ENCODE data around the gene CD7.
"Not testable (repeated sequence)": the region's sequence is repeated elsewhere in the genome, so short reads cannot be mapped to it uniquely, and the experiment has no call there.

Gene CD7

GRCh38 chr17:82317394-82318168, at the start of gene CD7:
Gene CD7 (minus strand): TSS chr17:82317608. CDS start chr17:82317495, 113 bp downstream.
- no peaks in the 10 kb centered on the region for H3K9me3 ChIP-seq (ENCODE audit: control insufficient read depth, low read depth, low read length)
- H3K4me1 ChIP-seq (ENCODE audit: control insufficient read depth, low read depth, low read length): no peaks in the 10 kb centered on the region
- no peaks in the 10 kb centered on the region for H3K27me3 ChIP-seq (ENCODE audit: control insufficient read depth, insufficient read depth, low read length)
- H3K36me3 ChIP-seq (ENCODE audit: control insufficient read depth, low read depth, low read length): no peaks in the 10 kb centered on the region
- H3K9ac ChIP-seq (ENCODE audit: low read length): no peak within 1 kb of the TSS
- no peak within 1 kb of the TSS for H3K27ac ChIP-seq (ENCODE audit: low read length)
- H3K4me3 ChIP-seq (ENCODE audit: low read length): no peak within 1 kb of the TSS

GRCh38 chr17:82366749-82367148, 49.3 kb upstream of the CD7 start:
- Histone ChIP-seq H3K36me3 (ENCODE audit: control insufficient read depth, low read depth, low read length) (no peaks in the 10 kb centered on the region), H3K9ac (ENCODE audit: low read length) (no peak overlapping the region), H3K9me3 (ENCODE audit: control insufficient read depth, low read depth, low read length) (no peaks in the 10 kb centered on the region), H3K27me3 (ENCODE audit: control insufficient read depth, insufficient read depth, low read length) (peaks cover 26% of the 10 kb centered on the region), H3K27ac (ENCODE audit: low read length) (no peak overlapping the region), H3K4me1 (ENCODE audit: control insufficient read depth, low read depth, low read length) (no peaks in the 10 kb centered on the region), H3K4me3 (ENCODE audit: low read length) (no peak overlapping the region)

- Histone ChIP-seq H3K4me3 (ENCODE audit: low read length) (no peak overlapping the region), H3K27me3 (ENCODE audit: control insufficient read depth, insufficient read depth, low read length) (peaks cover 16% of the 10 kb centered on the region), H3K9me3 (ENCODE audit: control insufficient read depth, low read depth, low read length) (no peaks in the 10 kb centered on the region), H3K9ac (ENCODE audit: low read length) (no peak overlapping the region), H3K27ac (ENCODE audit: low read length) (no peak overlapping the region), H3K36me3 (ENCODE audit: control insufficient read depth, low read depth, low read length) (no peaks in the 10 kb centered on the region), H3K4me1 (ENCODE audit: control insufficient read depth, low read depth, low read length) (no peaks in the 10 kb centered on the region)
Measured at GRCh38 chr17:82365606-82366295, 48.3 kb upstream of the CD7 start.

GRCh38 chr17:82361885-82362633, 44.7 kb upstream of the CD7 start:
- Histone ChIP-seq H3K4me1 (ENCODE audit: control insufficient read depth, low read depth, low read length) (no peaks in the 10 kb centered on the region), H3K9ac (ENCODE audit: low read length) (no peak overlapping the region), H3K4me3 (ENCODE audit: low read length) (no peak overlapping the region), H3K9me3 (ENCODE audit: control insufficient read depth, low read depth, low read length) (no peaks in the 10 kb centered on the region), H3K27ac (ENCODE audit: low read length) (no peak overlapping the region), H3K36me3 (ENCODE audit: control insufficient read depth, low read depth, low read length) (no peaks in the 10 kb centered on the region), H3K27me3 (ENCODE audit: control insufficient read depth, insufficient read depth, low read length) (no peaks in the 10 kb centered on the region)

- not testable (repeated sequence) for H3K4me1 ChIP-seq (ENCODE audit: control insufficient read depth, low read depth, low read length); H3K27me3 ChIP-seq (ENCODE audit: control insufficient read depth, insufficient read depth, low read length); H3K9ac ChIP-seq (ENCODE audit: low read length); H3K9me3 ChIP-seq (ENCODE audit: control insufficient read depth, low read depth, low read length); H3K27ac ChIP-seq (ENCODE audit: low read length); H3K36me3 ChIP-seq (ENCODE audit: control insufficient read depth, low read depth, low read length); H3K4me3 ChIP-seq (ENCODE audit: low read length)
Measured at GRCh38 chr17:82359451-82360074, 42.2 kb upstream of the CD7 start.

- Histone ChIP-seq H3K9ac (ENCODE audit: low read length) (no peak within 1 kb of the TSS), H3K27me3 (ENCODE audit: control insufficient read depth, insufficient read depth, low read length) (no peaks in the 10 kb centered on the region), H3K27ac (ENCODE audit: low read length) (no peak within 1 kb of the TSS), H3K36me3 (ENCODE audit: control insufficient read depth, low read depth, low read length) (no peaks in the 10 kb centered on the region), H3K4me3 (ENCODE audit: low read length) (no peak within 1 kb of the TSS), H3K4me1 (ENCODE audit: control insufficient read depth, low read depth, low read length) (no peaks in the 10 kb centered on the region), H3K9me3 (ENCODE audit: control insufficient read depth, low read depth, low read length) (no peaks in the 10 kb centered on the region)
Measured at GRCh38 chr17:82358465-82359350, 41.3 kb upstream of the CD7 start, which contains the start of gene TEX19. Gene TEX19 (plus strand): TSS chr17:82359247. CDS start chr17:82362151, 2,904 bp downstream.

GRCh38 chr17:82357394-82357793, 40.0 kb upstream of the CD7 start:
- no peaks in the 10 kb centered on the region for H3K4me1 ChIP-seq (ENCODE audit: control insufficient read depth, low read depth, low read length)
- no peak overlapping the region for H3K4me3 ChIP-seq (ENCODE audit: low read length)
- no peak overlapping the region for H3K9ac ChIP-seq (ENCODE audit: low read length)
- no peaks in the 10 kb centered on the region for H3K9me3 ChIP-seq (ENCODE audit: control insufficient read depth, low read depth, low read length)
- H3K27me3 ChIP-seq (ENCODE audit: control insufficient read depth, insufficient read depth, low read length): no peaks in the 10 kb centered on the region
- no peak overlapping the region for H3K27ac ChIP-seq (ENCODE audit: low read length)
- H3K36me3 ChIP-seq (ENCODE audit: control insufficient read depth, low read depth, low read length): no peaks in the 10 kb centered on the region

- Histone ChIP-seq H3K27me3 (ENCODE audit: control insufficient read depth, insufficient read depth, low read length) (no peaks in the 10 kb centered on the region), H3K27ac (ENCODE audit: low read length) (no peak overlapping the region), H3K9me3 (ENCODE audit: control insufficient read depth, low read depth, low read length) (no peaks in the 10 kb centered on the region), H3K9ac (ENCODE audit: low read length) (no peak overlapping the region), H3K4me1 (ENCODE audit: control insufficient read depth, low read depth, low read length) (no peaks in the 10 kb centered on the region), H3K36me3 (ENCODE audit: control insufficient read depth, low read depth, low read length) (no peaks in the 10 kb centered on the region), H3K4me3 (ENCODE audit: low read length) (no peak overlapping the region)
Measured at GRCh38 chr17:82356845-82357355, 39.5 kb upstream of the CD7 start.

GRCh38 chr17:82355770-82356427, 38.5 kb upstream of the CD7 start:
- no peak overlapping the region for H3K9ac ChIP-seq (ENCODE audit: low read length)
- no peak overlapping the region for H3K27ac ChIP-seq (ENCODE audit: low read length)
- H3K36me3 ChIP-seq (ENCODE audit: control insufficient read depth, low read depth, low read length): no peaks in the 10 kb centered on the region
- H3K9me3 ChIP-seq (ENCODE audit: control insufficient read depth, low read depth, low read length): no peaks in the 10 kb centered on the region
- H3K27me3 ChIP-seq (ENCODE audit: control insufficient read depth, insufficient read depth, low read length): no peaks in the 10 kb centered on the region
- no peak overlapping the region for H3K4me3 ChIP-seq (ENCODE audit: low read length)
- H3K4me1 ChIP-seq (ENCODE audit: control insufficient read depth, low read depth, low read length): no peaks in the 10 kb centered on the region

GRCh38 chr17:82354804-82355308, 37.4 kb upstream of the CD7 start:
- Histone ChIP-seq H3K9me3 (ENCODE audit: control insufficient read depth, low read depth, low read length) (no peaks in the 10 kb centered on the region), H3K27me3 (ENCODE audit: control insufficient read depth, insufficient read depth, low read length) (no peaks in the 10 kb centered on the region), H3K9ac (ENCODE audit: low read length) (no peak overlapping the region), H3K27ac (ENCODE audit: low read length) (no peak overlapping the region), H3K4me3 (ENCODE audit: low read length) (no peak overlapping the region), H3K4me1 (ENCODE audit: control insufficient read depth, low read depth, low read length) (no peaks in the 10 kb centered on the region), H3K36me3 (ENCODE audit: control insufficient read depth, low read depth, low read length) (no peaks in the 10 kb centered on the region)

Data from iPS-18a (cell line).